SK-N-MC (cell line): ENCODE data around the gene ZNF200.

Experiments
- EZH2 ChIP-seq: fragments of 200-600 bp; sonication (generic); IDR thresholded peaks from one replicate; pipeline ENCODE4 v1.6.1; 2017; ENCODE audit warnings: antibody characterized with exemption
- FOXP2 ChIP-seq: optimal IDR thresholded peaks from 2 replicates; pipeline ENCODE3; 2011; ENCODE audit warnings: mild to moderate bottlenecking, moderate library complexity; ENCODE audit not compliant: insufficient read depth; ENCODE audit errors: extremely low read length, control extremely low read depth
- POLR2AphosphoS5 ChIP-seq: IDR thresholded peaks from 2 replicates; pipeline ENCODE4 v1.6.1; 2012; ENCODE audit warnings: mild to moderate bottlenecking, low read depth, low read length, borderline replicate concordance

- TF ChIP-seq POLR2AphosphoS5 (no peak), EZH2 (no peak), FOXP2 (no peak)
Observed at GRCh38 chr16:3175157-3176093, 59.5 kb downstream of the ZNF200 start.
